Neural cell (in vitro differentiated cells): ENCODE results near the gene TGFBR2. TPM values are rescaled to one million over a fixed set of nuclear protein-coding genes. Genes with fewer than 3 reads are reported as not detected.

ENCODE experiments used
- H2AFZ ChIP-seq: fragments of 200-600, 300-800 bp; sonication (generic), shearing (Covaris generic); 2 replicates; pipeline ENCODE4 v1.6.0; 2014; ENCODE audit warnings: low read depth, mild to moderate bottlenecking, antibody characterized with exemption, low read length, moderate library complexity
- H3F3A ChIP-seq: fragments of 200-600 bp; shearing (Covaris generic); 2 replicates; pipeline ENCODE4 v1.6.1; 2016; ENCODE audit warnings: mild to moderate bottlenecking, moderate library complexity, mixed read lengths, antibody characterized with exemption, low read length; ENCODE audit not compliant: insufficient read depth, poor library complexity, severe bottlenecking
- H3K27ac ChIP-seq: fragments of 200-600, 300-800 bp; sonication (generic), shearing (Covaris generic); 2 replicates; pipeline ENCODE4 v1.5.1; 2014; ENCODE audit warnings: mild to moderate bottlenecking, low read length, moderate library complexity
- H3K27me3 ChIP-seq: fragments of 300-800, 200-600 bp; sonication (generic), shearing (Covaris generic); 2 replicates; pipeline ENCODE4 v1.6.0; 2014; ENCODE audit warnings: mild to moderate bottlenecking, low read depth, low read length, moderate library complexity; ENCODE audit not compliant: insufficient read depth
- H3K36me3 ChIP-seq: fragments of 300-800, 200-600 bp; sonication (generic), shearing (Covaris generic); 2 replicates; pipeline ENCODE4 v1.5.1; 2014; ENCODE audit warnings: mild to moderate bottlenecking, antibody characterized with exemption, low read length, moderate library complexity; ENCODE audit not compliant: insufficient read depth
- H3K4me2 ChIP-seq: fragments of 300-800, 200-600 bp; sonication (generic), shearing (Covaris generic); 2 replicates; pipeline ENCODE4 v1.6.0; 2014; ENCODE audit warnings: mild to moderate bottlenecking, low read length
- H3K4me3 ChIP-seq: fragments of 300-800, 200-600 bp; sonication (generic), shearing (Covaris generic); 2 replicates; pipeline ENCODE4 v1.5.1; 2014; ENCODE audit warnings: mild to moderate bottlenecking, low read length, moderate library complexity
- H3K79me2 ChIP-seq: fragments of 200-600 bp; shearing (Covaris generic); replicated peaks from 2 replicates; pipeline ENCODE4 v1.6.0; 2014; ENCODE audit warnings: mild to moderate bottlenecking, low read length, moderate library complexity; ENCODE audit not compliant: insufficient read depth
- H3K9ac ChIP-seq: fragments of 300-800, 200-600 bp; sonication (generic), shearing (Covaris generic); 2 replicates; pipeline ENCODE4 v1.6.1; 2016; ENCODE audit warnings: mild to moderate bottlenecking, low read length, mixed read lengths
- H3K9me2 ChIP-seq: fragments of 200-600 bp; shearing (Covaris generic); 2 replicates; pipeline ENCODE4 v1.6.1; 2016; ENCODE audit warnings: mild to moderate bottlenecking, low read length, mixed read lengths; ENCODE audit not compliant: insufficient read depth
- H3K9me3 ChIP-seq: fragments of 200-600, 300-800 bp; sonication (generic), shearing (Covaris generic); 2 replicates; pipeline ENCODE4 v1.6.1; 2016; ENCODE audit warnings: mild to moderate bottlenecking, mixed run types, low read length, moderate library complexity, mixed read lengths
- H4K20me1 ChIP-seq: fragments of 200-600 bp; shearing (Covaris generic); 2 replicates; pipeline ENCODE4 v1.6.1; 2016; ENCODE audit warnings: mild to moderate bottlenecking, mixed run types; ENCODE audit not compliant: insufficient read depth
- CTCF ChIP-seq: fragments of 450-650 bp; IDR thresholded peaks from 2 replicates; pipeline ENCODE4 v1.5.1; 2014; ENCODE audit warnings: antibody characterized with exemption, mild to moderate bottlenecking, moderate library complexity; ENCODE audit not compliant: poor library complexity, severe bottlenecking
- EP300 ChIP-seq: fragments of 450-650 bp; conservative IDR thresholded peaks from 2 replicates; pipeline ENCODE4 v1.6.1; 2014; ENCODE audit warnings: antibody characterized with exemption, mild to moderate bottlenecking, moderate library complexity; ENCODE audit not compliant: poor library complexity, severe bottlenecking
- EZH2 ChIP-seq: fragments of 200-600, 300-800 bp; shearing (Covaris generic), sonication (generic); IDR thresholded peaks from 2 replicates; pipeline ENCODE4 v1.6.1; 2014; ENCODE audit warnings: antibody characterized with exemption, low read length, borderline replicate concordance, mild to moderate bottlenecking; ENCODE audit not compliant: insufficient read depth, poor library complexity, severe bottlenecking
- MXI1 ChIP-seq: fragments of 450-650 bp; conservative IDR thresholded peaks from 2 replicates; pipeline ENCODE4 v1.6.1; 2014; ENCODE audit warnings: antibody characterized with exemption, mild to moderate bottlenecking; ENCODE audit not compliant: poor library complexity, severe bottlenecking
- POLR2AphosphoS5 ChIP-seq: IDR thresholded peaks from 2 replicates; pipeline ENCODE4 v1.6.1; 2012
- RAD21 ChIP-seq: fragments of 450-650 bp; conservative IDR thresholded peaks from 2 replicates; pipeline ENCODE4 v1.6.1; 2014; ENCODE audit warnings: antibody characterized with exemption, mild to moderate bottlenecking, moderate library complexity
- SMC3 ChIP-seq: fragments of 450-650 bp; conservative IDR thresholded peaks from 2 replicates; pipeline ENCODE4 v1.6.1; 2014; ENCODE audit warnings: antibody characterized with exemption, mild to moderate bottlenecking, moderate library complexity; ENCODE audit not compliant: poor library complexity
- TAF1 ChIP-seq: IDR thresholded peaks from 2 replicates; pipeline ENCODE4 v1.6.1; 2012; ENCODE audit warnings: low read depth
- polyA plus RNA-seq: library from polyadenylated mRNA; depleted of rRNA; stranded (reverse); fragments of >200 nt; gene quantifications from 2 replicates; pipeline ENCODE4 v1.2.3, GENCODE V29; 2014
- TF ChIP-seq, protein P1 (sequence below): IDR thresholded peaks from 2 replicates; pipeline ENCODE4 v1.6.1; 2012; ENCODE audit warnings: borderline replicate concordance

TGFBR2 gene
- polyA plus RNA-seq, 1 donor from 2014 or later, result not detected

DNA sequence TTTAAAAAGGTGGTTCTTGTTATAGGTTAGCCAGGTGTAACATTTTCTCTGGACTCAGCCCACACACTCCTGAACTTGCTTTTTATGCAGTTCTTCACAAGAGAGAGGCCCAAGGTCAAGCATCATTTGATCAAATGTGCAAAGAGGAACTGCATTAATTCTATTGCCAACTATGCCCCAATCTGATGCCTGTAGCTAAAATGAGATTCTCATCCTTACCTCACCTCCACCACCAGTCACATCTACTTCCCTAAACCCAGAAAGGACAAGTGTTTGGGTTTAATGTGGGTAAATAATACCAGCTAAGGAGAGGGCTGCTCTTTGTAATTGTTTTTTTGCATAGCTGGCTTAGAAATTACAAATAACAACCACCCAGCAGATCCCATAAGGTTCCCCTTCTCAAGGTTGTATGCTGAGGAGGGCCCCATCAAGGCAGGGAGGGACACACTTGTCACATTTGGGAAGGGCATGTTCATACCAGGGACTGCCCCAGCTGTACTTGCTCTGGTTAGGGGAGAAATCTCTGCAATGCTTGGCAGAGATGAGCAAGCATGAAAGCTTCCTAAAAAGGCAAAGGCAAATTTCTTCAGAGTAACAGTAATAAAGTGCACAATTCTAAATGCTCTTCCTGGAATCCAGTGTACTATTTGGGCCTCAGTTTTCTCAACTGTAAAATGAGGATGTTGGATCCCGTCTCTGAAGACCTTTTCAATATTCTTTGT lies 76.2 kb downstream of the TGFBR2 start:
- H3K79me2 ChIP-seq, result no peaks in the 10 kb centered on the region
- no peak overlapping the region for H3K9ac ChIP-seq
- H3K4me3 ChIP-seq, result no peak overlapping the region
- H3F3A ChIP-seq, result no peaks in the 10 kb centered on the region
- H3K36me3 ChIP-seq, result no peaks in the 10 kb centered on the region
- no peaks in the 10 kb centered on the region for H3K27me3 ChIP-seq
- H3K9me3 ChIP-seq, result no peaks in the 10 kb centered on the region
- H3K27ac ChIP-seq, result no peak overlapping the region
- H2AFZ ChIP-seq, result no peak overlapping the region
- no peak overlapping the region for H3K4me2 ChIP-seq
- H3K9me2 ChIP-seq, result no peaks in the 10 kb centered on the region
- H4K20me1 ChIP-seq, result no peaks in the 10 kb centered on the region
- TF ChIP-seq, protein P1, sequence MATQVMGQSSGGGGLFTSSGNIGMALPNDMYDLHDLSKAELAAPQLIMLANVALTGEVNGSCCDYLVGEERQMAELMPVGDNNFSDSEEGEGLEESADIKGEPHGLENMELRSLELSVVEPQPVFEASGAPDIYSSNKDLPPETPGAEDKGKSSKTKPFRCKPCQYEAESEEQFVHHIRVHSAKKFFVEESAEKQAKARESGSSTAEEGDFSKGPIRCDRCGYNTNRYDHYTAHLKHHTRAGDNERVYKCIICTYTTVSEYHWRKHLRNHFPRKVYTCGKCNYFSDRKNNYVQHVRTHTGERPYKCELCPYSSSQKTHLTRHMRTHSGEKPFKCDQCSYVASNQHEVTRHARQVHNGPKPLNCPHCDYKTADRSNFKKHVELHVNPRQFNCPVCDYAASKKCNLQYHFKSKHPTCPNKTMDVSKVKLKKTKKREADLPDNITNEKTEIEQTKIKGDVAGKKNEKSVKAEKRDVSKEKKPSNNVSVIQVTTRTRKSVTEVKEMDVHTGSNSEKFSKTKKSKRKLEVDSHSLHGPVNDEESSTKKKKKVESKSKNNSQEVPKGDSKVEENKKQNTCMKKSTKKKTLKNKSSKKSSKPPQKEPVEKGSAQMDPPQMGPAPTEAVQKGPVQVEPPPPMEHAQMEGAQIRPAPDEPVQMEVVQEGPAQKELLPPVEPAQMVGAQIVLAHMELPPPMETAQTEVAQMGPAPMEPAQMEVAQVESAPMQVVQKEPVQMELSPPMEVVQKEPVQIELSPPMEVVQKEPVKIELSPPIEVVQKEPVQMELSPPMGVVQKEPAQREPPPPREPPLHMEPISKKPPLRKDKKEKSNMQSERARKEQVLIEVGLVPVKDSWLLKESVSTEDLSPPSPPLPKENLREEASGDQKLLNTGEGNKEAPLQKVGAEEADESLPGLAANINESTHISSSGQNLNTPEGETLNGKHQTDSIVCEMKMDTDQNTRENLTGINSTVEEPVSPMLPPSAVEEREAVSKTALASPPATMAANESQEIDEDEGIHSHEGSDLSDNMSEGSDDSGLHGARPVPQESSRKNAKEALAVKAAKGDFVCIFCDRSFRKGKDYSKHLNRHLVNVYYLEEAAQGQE, result no peak
- TF ChIP-seq EP300 (no peak), MXI1 (no peak), SMC3 (no peak), CTCF (no peak), RAD21 (no peak), TAF1 (no peak), EZH2 (no peak), POLR2AphosphoS5 (no peak)

DNA sequence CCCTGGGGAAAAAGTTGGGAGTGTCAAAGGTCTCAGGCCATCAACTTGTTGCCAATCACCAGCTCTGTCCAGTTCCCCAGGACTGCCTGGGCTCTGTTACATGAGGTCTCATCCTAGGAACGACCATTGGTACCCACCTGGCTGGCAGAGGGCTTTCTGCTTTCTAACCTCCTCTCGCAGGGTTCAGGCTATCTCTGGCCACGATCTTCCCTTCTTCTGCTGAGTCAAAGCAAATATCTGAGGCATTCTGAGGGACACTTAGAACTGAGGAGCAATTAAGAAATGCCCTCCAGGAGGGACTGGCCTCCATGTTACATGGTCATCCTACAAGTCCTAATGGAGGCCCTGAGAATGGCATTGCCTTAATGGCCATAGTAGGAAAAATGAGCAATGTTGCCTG lies 77.4 kb downstream of the TGFBR2 start:
- no peaks in the 10 kb centered on the region for H3K9me2 ChIP-seq
- H3K27ac ChIP-seq, result no peak overlapping the region
- H3F3A ChIP-seq, result no peaks in the 10 kb centered on the region
- H3K27me3 ChIP-seq, result no peaks in the 10 kb centered on the region
- no peaks in the 10 kb centered on the region for H3K79me2 ChIP-seq
- no peaks in the 10 kb centered on the region for H3K9me3 ChIP-seq
- no peaks in the 10 kb centered on the region for H4K20me1 ChIP-seq
- H2AFZ ChIP-seq, result no peak overlapping the region
- no peak overlapping the region for H3K4me3 ChIP-seq
- H3K36me3 ChIP-seq, result no peaks in the 10 kb centered on the region
- TF ChIP-seq EZH2 (no peak), POLR2AphosphoS5 (no peak)
- H3K9ac ChIP-seq, result no peak overlapping the region
- no peak overlapping the region for H3K4me2 ChIP-seq
